HepG2 (cell line): Measurements from ENCODE around the gene PSD4. TPM values are rescaled to one million over a fixed set of nuclear protein-coding genes. Genes with fewer than 3 reads are reported as not detected.
A peak's percentile ranks its signal among the peaks of the same experiment; 100 is the strongest.

ENCODE experiments used
- CENPT ChIP-seq: sonication (generic); formaldehyde crosslinking; IDR thresholded peaks from 2 replicates; pipeline ENCODE4 v1.8.0; 2022; ENCODE audit warnings: low read depth, mild to moderate bottlenecking, moderate library complexity, missing genetic modification reagents
- GFI1 ChIP-seq: sonication (generic); formaldehyde crosslinking; IDR thresholded peaks from 2 replicates; pipeline ENCODE4 v1.5.0; 2020; ENCODE audit warnings: missing genetic modification reagents, mild to moderate bottlenecking, borderline replicate concordance
- GTF2F1 ChIP-seq: fragments of 150-350 bp; IDR thresholded peaks from 2 replicates; pipeline ENCODE4 v1.6.1; 2014; ENCODE audit warnings: low read length
- JUN ChIP-seq: sonication (generic); formaldehyde crosslinking; IDR thresholded peaks from 2 replicates; pipeline ENCODE4 v1.4.0; 2020; ENCODE audit warnings: mild to moderate bottlenecking, missing genetic modification reagents
- MED13 ChIP-seq: sonication (generic); formaldehyde crosslinking; IDR thresholded peaks from 2 replicates; pipeline ENCODE4 v1.5.0; 2020; ENCODE audit warnings: missing genetic modification reagents
- MLLT10 ChIP-seq: sonication (generic); formaldehyde crosslinking; IDR thresholded peaks from 2 replicates; pipeline ENCODE4 v1.4.0; 2020; ENCODE audit warnings: missing genetic modification reagents
- RBM39 ChIP-seq: fragments of 200-400 bp; formaldehyde crosslinking; IDR thresholded peaks from one replicate; pipeline ENCODE4 v1.6.1; 2018; ENCODE audit warnings: antibody characterized with exemption, mild to moderate bottlenecking, low read depth, low read length; ENCODE audit not compliant: poor library complexity, severe bottlenecking
- SOX5 ChIP-seq: IDR thresholded peaks from 2 replicates; pipeline ENCODE4 v1.6.1; 2016; ENCODE audit warnings: borderline replicate concordance
- TCF12 ChIP-seq, 2 experiments: fragments of 450-650 bp in 1 of 2; sonication (generic) in 1 of 2; formaldehyde crosslinking in 1 of 2; IDR thresholded peaks; 2 replicates each; pipeline versions ENCODE4 v1.6.1 to v1.8.0; 2017 to 2022; ENCODE audit warnings: antibody characterized with exemption in 1 of 2, mild to moderate bottlenecking in 1 of 2, missing genetic modification reagents in 1 of 2, moderate library complexity in 1 of 2
- U2AF1 ChIP-seq: fragments of 200-400 bp; formaldehyde crosslinking; optimal IDR thresholded peaks from 2 replicates; pipeline ENCODE3; 2017; ENCODE audit warnings: mild to moderate bottlenecking, low read depth, low read length
- ZBTB1 ChIP-seq: sonication (generic); formaldehyde crosslinking; IDR thresholded peaks from 2 replicates; pipeline ENCODE4 v1.4.0; 2020; ENCODE audit warnings: missing genetic modification reagents, borderline replicate concordance
- ZNF101 ChIP-seq: sonication (generic); formaldehyde crosslinking; IDR thresholded peaks from 2 replicates; pipeline ENCODE4 v1.4.0; 2020; ENCODE audit warnings: mild to moderate bottlenecking, low read depth, missing genetic modification reagents, borderline replicate concordance
- ZNF333 ChIP-seq: sonication (generic); formaldehyde crosslinking; IDR thresholded peaks from 2 replicates; pipeline ENCODE4 v1.4.0; 2020; ENCODE audit warnings: mild to moderate bottlenecking, missing genetic modification reagents, borderline replicate concordance
- ZNF577 ChIP-seq: sonication (generic); formaldehyde crosslinking; IDR thresholded peaks from 2 replicates; pipeline ENCODE4 v1.4.0; 2020; ENCODE audit warnings: mild to moderate bottlenecking, low read depth, missing genetic modification reagents, borderline replicate concordance
- ZNF713 ChIP-seq: sonication (generic); formaldehyde crosslinking; IDR thresholded peaks from 2 replicates; pipeline ENCODE4 v1.4.0; 2020; ENCODE audit warnings: mild to moderate bottlenecking, missing genetic modification reagents
- ZNF782 ChIP-seq: sonication (generic); formaldehyde crosslinking; IDR thresholded peaks from 2 replicates; pipeline ENCODE4 v1.4.0; 2020; ENCODE audit warnings: missing genetic modification reagents, mild to moderate bottlenecking, borderline replicate concordance
- ZNF879 ChIP-seq: sonication (generic); formaldehyde crosslinking; IDR thresholded peaks from 2 replicates; pipeline ENCODE4 v1.8.1; 2023; ENCODE audit warnings: missing genetic modification reagents
- ZNF891 ChIP-seq: sonication (generic); formaldehyde crosslinking; IDR thresholded peaks from 2 replicates; pipeline ENCODE4 v1.5.0; 2020; ENCODE audit warnings: mild to moderate bottlenecking, missing genetic modification reagents
- polyA plus RNA-seq, 8 experiments: library from polyadenylated mRNA; depleted of rRNA in 3 of 8; stranded (reverse) in 7 of 8; unstranded in 1 of 8; fragments of >200 nt; fragmentation: Illumina TruSeq in 4 of 8; extraction: Trizol in 4 of 8; gene quantifications; 2 replicates each; pipeline versions ENCODE4 v1.2.1 to v1.2.3, GENCODE V29; 2011 to 2016; ENCODE audit warnings: low read depth in 4 of 8, missing spikeins in 1 of 8, mixed read lengths in 1 of 8; ENCODE audit not compliant: insufficient read depth in 1 of 8
- total RNA-seq, 5 experiments: library from RNA; depleted of rRNA; stranded (reverse); fragments of >200 nt; fragmentation: Illumina TruSeq; extraction: Trizol; gene quantifications; 2 replicates each; pipeline ENCODE4 v1.2.3, GENCODE V29; 2016; ENCODE audit warnings: low read depth in 1 of 5
- TF ChIP-seq, protein P1 (sequence below), 2 experiments: sonication (generic) in 1 of 2; formaldehyde crosslinking in 1 of 2; IDR thresholded peaks; 2 replicates each; pipeline versions ENCODE4 v1.6.1 to v1.9.0; 2014 to 2022; ENCODE audit warnings: antibody characterized with exemption in 1 of 2, borderline replicate concordance in 1 of 2, inconsistent platforms in 1 of 2, low read depth in 1 of 2, missing genetic modification reagents in 1 of 2
- TF ChIP-seq, protein P2 (sequence below): sonication (generic); formaldehyde crosslinking; IDR thresholded peaks from 2 replicates; pipeline ENCODE4 v1.5.1; 2020; ENCODE audit warnings: missing genetic modification reagents, mild to moderate bottlenecking, borderline replicate concordance
- TF ChIP-seq, protein P3 (sequence below): sonication (generic); formaldehyde crosslinking; IDR thresholded peaks from 2 replicates; pipeline ENCODE4 v1.4.0; 2020; ENCODE audit warnings: missing genetic modification reagents; ENCODE audit errors: not compliant biosample characterization

PSD4 gene
- total and polyA plus RNA-seq, 2 of the 13 experiments (the other 11 are each of a cell fraction or from before 2014, with no cell fraction given): 5.8 to 9.4 TPM

DNA sequence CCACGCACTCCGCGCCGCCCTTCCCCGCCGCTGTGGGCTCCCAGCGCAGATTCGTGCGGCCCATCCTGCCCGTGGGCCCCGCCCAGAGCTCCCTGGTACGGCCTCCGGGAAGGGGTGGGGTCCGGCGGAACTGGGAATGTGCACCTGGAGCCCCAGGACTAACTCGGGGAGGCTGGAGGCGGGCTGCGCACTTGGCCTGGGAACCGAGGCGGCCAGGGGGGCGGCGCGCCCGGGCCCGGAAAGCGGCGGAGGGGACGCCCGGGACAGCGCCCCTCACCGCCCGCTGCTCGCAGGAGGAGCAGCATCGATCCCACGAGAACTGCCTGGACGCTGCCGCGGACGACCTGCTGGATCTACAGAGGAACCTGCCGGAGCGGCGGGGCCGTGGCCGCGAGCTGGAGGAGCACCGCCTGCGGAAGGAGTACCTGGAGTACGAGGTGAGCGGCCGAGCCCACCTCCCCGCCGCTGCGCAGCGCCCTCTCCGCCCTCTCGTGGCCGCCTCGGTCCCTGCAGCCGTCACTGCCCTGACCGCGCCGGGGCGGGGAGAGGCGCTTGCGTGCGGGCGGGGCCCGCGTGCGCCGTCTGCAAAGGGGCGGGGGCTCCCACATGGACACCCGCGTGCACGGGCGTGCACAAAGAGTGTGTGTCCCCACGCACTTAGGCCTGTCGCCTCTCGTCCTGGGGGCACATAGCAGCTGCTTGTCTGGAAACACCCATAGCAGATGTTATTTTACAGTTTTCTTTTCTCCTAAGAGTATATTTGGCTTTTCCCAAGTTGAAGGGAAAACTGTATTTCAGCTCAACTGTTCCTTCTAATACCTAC, 25.2 kb downstream of the PSD4 start (continued):
- TF ChIP-seq ZNF713 (no peak), MED13 (CRISPR knock-in tag) (no peak), GFI1 (CRISPR knock-in tag) (peak; percentile 84; the same call in 1 of the 2 replicates), JUN (CRISPR knock-in tag) (peak; percentile 80; the same call in 1 of the 2 replicates), ZNF333 (no peak), MLLT10 (CRISPR knock-in tag) (no peak), ZNF879 (CRISPR knock-in tag) (no peak; the same call in 1 of the 2 replicates), CENPT (no peak), ZNF891 (CRISPR knock-in tag) (peak; percentile 98), ZBTB1 (CRISPR knock-in tag) (no peak), TCF12 (IDR thresholded peaks at IDR 0.05) (no peak), TCF12 (CRISPR knock-in tag; IDR thresholded peaks at IDR 0.05) (no peak), SOX5 (CRISPR knock-in tag) (peak; percentile 35; the same call in 1 of the 2 replicates), RBM39 (peak; percentile 46), U2AF1 (no peak), ZNF577 (no peak), GTF2F1 (no peak), ZNF782 (CRISPR knock-in tag) (0 out of 2 replicates have a peak, but pooled peaks have one; percentile 72), ZNF101 (0 out of 2 replicates have a peak, but pooled peaks have one; percentile 83)
- TF ChIP-seq, protein P1, sequence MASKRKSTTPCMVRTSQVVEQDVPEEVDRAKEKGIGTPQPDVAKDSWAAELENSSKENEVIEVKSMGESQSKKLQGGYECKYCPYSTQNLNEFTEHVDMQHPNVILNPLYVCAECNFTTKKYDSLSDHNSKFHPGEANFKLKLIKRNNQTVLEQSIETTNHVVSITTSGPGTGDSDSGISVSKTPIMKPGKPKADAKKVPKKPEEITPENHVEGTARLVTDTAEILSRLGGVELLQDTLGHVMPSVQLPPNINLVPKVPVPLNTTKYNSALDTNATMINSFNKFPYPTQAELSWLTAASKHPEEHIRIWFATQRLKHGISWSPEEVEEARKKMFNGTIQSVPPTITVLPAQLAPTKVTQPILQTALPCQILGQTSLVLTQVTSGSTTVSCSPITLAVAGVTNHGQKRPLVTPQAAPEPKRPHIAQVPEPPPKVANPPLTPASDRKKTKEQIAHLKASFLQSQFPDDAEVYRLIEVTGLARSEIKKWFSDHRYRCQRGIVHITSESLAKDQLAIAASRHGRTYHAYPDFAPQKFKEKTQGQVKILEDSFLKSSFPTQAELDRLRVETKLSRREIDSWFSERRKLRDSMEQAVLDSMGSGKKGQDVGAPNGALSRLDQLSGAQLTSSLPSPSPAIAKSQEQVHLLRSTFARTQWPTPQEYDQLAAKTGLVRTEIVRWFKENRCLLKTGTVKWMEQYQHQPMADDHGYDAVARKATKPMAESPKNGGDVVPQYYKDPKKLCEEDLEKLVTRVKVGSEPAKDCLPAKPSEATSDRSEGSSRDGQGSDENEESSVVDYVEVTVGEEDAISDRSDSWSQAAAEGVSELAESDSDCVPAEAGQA (IDR thresholded peaks at IDR 0.05; ENCODE audit: low read depth): no peak
- TF ChIP-seq, protein P1 (CRISPR knock-in tag; IDR thresholded peaks at IDR 0.05; ENCODE audit: borderline replicate concordance): no peak
- TF ChIP-seq, protein P2, sequence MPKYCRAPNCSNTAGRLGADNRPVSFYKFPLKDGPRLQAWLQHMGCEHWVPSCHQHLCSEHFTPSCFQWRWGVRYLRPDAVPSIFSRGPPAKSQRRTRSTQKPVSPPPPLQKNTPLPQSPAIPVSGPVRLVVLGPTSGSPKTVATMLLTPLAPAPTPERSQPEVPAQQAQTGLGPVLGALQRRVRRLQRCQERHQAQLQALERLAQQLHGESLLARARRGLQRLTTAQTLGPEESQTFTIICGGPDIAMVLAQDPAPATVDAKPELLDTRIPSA (CRISPR knock-in tag): peak; percentile 91; the same call in 1 of the 2 replicates
- TF ChIP-seq, protein P3, sequence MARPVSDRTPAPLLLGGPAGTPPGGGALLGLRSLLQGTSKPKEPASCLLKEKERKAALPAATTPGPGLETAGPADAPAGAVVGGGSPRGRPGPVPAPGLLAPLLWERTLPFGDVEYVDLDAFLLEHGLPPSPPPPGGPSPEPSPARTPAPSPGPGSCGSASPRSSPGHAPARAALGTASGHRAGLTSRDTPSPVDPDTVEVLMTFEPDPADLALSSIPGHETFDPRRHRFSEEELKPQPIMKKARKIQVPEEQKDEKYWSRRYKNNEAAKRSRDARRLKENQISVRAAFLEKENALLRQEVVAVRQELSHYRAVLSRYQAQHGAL (CRISPR knock-in tag): no peak
